Caki2 (cell line): ENCODE data around the gene UBA7. TPM values are rescaled to one million over a fixed set of nuclear protein-coding genes. Genes with fewer than 3 reads are reported as not detected.

Experiments used
- DNase-seq: peaks from one replicate; pipeline ENCODE4 v3.0.0-alpha.2; 2015; ENCODE audit warnings: low read depth
- in situ Hi-C: cut with HindIII; loops from 2 replicates; pipeline ENCODE4 v1.10.0; 2016; ENCODE audit warnings: low sequenced_read_pairs, low pct_unique_long_range_greater_than_20kb, mixed read lengths
- total RNA-seq: library from RNA; depleted of rRNA; stranded (reverse); fragments of >200 nt; shearing (Covaris generic); gene quantifications from 2 replicates; pipeline ENCODE4 v1.2.3, GENCODE V29; 2014; ENCODE audit warnings: low replicate concordance; rRNA removed

Gene UBA7
- total RNA-seq, 1 experiment from 2014 or later = 19.6 TPM

DNA sequence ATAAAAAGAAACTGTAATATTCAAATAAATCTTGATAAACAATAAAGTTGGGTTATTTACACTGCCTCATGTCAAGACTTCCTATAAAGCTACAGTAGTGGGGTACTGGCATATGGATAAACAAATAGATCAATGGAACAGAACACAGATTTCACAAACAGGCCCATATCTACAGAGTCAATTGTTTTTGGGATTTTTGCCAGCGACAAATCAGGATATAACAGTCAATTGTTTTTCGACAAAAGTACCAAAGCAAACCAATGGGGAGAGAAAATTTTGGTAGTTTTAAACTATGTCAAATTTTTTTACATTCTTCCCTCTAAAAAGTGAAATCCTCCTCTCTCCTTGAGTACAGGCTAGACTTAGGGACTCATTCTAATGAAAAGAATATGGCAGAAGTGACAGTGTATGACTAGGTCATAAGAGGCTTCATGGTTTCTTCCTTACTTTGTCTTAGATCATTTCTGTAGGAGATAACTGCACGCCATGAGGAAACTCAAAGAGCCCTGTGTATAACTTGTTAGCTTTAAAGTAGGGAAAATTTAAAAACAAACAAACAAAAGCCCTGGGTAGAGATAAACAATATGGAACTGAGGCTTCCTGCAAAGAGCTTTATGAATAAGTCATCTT, 44.4 kb downstream of the UBA7 start:
- in situ Hi-C loops = no loop called here
- no peak for DNase-seq

DNA sequence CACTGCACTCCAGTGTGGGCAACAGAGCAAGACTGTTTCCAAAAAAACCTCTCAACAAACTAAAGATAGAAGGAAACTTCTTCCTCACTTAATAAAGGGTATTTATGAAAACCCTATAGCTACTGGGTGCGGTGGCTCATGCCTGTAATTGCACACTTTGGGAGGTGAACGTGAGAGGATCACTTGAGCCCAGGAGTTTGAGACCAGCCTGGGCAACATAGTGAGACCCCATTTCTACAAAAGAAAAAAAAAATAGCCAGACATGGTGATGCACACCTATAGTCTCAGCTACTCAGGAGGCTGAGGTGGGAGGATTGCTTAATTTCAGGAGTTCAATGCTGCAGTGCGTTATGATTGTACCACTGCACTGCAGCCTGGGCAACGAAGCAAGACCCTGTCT, 49.8 kb downstream of the UBA7 start:
- in situ Hi-C loops = no loop called here

DNA sequence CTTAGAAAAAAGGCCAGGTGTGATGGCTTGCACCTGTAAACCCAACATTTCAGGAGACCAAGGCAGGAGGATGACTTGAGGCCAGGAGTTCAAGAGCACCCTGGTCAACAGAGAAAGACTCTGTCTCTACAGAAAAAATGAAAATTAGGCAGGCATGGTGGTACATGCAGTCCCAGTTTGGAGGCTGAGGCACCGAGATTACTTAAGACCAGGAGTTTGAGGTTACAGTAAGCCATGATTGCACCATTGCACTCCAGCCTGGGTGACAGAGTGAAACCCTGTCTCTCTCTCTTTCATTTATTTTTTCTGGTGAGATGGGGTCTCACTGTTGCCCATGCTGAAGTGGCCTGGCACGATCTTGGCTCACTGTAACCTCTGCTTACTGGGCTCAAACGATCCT, 52.1 kb downstream of the UBA7 start:
- in situ Hi-C loops = no loop called here
- no peak for DNase-seq

More for the DNA sequence above, 49.8 kb downstream of the UBA7 start:
- no peak for DNase-seq

DNA sequence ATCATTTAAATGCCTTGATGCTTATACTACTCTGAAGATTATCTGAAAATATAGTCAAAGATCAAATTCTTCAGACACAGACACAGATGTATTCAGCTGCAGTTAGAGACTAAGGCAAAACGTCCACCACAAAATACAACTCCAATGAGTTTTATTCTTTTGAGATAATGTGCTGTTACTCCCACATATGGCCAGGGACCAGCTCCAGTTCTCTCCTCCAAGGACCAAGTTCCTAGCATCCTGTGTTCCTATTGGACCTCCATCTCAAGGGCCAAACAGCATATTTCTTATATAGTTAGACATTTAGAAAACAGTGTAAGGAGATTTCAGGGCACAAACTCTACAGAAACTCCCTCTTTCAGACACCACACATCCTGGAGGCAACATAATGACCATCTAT, 54.5 kb downstream of the UBA7 start:
- no peak for DNase-seq
- in situ Hi-C loops = no loop called here

DNA sequence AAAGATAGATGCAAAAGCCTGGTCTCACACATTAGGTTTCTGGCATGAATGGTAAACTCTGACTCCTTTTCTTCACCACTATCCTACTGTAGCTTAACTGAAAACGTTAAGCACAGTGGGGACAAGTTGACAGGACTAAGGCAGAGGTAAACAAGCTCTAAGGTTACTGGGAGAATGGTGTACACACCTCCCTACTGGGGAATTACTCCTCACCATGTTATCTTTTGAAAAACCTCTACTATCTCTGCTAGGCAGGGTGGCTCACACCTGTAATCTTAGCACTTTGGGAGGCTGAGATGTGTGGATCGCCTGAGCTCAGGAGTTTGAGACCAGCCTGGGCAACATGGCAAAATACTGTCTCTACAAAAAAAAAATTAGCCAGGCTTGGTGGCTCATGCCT, 56.6 kb downstream of the UBA7 start:
- in situ Hi-C loops = no loop called here
- no peak for DNase-seq

DNA sequence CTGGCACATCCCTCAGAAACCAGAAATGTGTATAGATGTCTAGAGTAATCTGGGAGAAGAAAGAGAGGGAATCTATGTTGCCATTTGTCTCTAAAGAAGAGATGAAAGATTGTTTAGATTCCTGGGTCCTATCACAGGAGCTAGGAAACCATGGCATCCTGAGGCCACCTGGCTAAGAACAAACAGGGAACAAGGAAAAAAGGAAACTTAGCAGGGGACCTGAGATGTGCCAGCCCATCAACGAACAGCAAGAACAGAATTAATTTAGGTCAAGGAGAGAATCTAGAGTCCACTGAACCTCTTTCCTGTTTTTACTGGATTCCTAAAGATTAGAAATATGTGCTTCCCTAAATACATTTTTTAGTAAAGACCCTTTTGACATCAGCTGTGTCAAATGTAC, 57.7 kb downstream of the UBA7 start:
- in situ Hi-C loops = no loop called here
- no peak for DNase-seq

Other genes starting within 250 kb of the UBA7 start
- 122 and 164 TPM in 2 replicates for gene APEH, start 139.6 kb downstream of the UBA7 start, total RNA-seq
- gene MST1, start 124.5 kb downstream of the UBA7 start, total RNA-seq = 1.7 TPM in 2 replicates
- 14.3 and 14.6 TPM in 2 replicates for gene RNF123, start 124.4 kb downstream of the UBA7 start, total RNA-seq
- not detected in 2 replicates for gene AMIGO3, start 94.3 kb downstream of the UBA7 start, total RNA-seq
- gene GMPPB, start 90.0 kb downstream of the UBA7 start, total RNA-seq = 32.1 and 35.9 TPM in 2 replicates
- gene IP6K1, start 27.4 kb downstream of the UBA7 start, total RNA-seq = 20.3 and 23.7 TPM in 2 replicates
- gene CDHR4, start 14.1 kb downstream of the UBA7 start, total RNA-seq = not detected in 2 replicates
- gene INKA1, start 10.7 kb downstream of the UBA7 start, total RNA-seq = 0.81 TPM in 1 of 2 replicates, not detected in the other
- gene TRAIP, start 42.6 kb upstream of the UBA7 start, total RNA-seq = 7.0 and 16.5 TPM in 2 replicates
- not detected in 2 replicates for gene CAMKV, start 56.0 kb upstream of the UBA7 start, total RNA-seq
- not detected in 2 replicates for gene MST1R, start 89.9 kb upstream of the UBA7 start, total RNA-seq
- 5.6 and 20.9 TPM in 2 replicates for gene MON1A, start 115.9 kb upstream of the UBA7 start, total RNA-seq
- 7.1 and 9.6 TPM in 2 replicates for gene RBM6, start 126.2 kb upstream of the UBA7 start, total RNA-seq